Cardiac fibroblast (primary cell): ENCODE results near the gene ASAP3.

Source experiments
- DNase-seq, 2 donors: peaks; one replicate each; pipeline versions ENCODE4 v3.0.0 to v3.0.0-alpha.2; 2010; ENCODE audit warnings: low read depth in 2 of 2
- H3K4me3 ChIP-seq, 2 donors: replicated peaks in 1 of 2; 1 replicate in 1 of 2; 2 replicates in 1 of 2; pipeline ENCODE4 v1.5.1; 2011; ENCODE audit warnings: low read depth in 2 of 2, low read length in 2 of 2, mild to moderate bottlenecking in 2 of 2, moderate library complexity in 1 of 2
- CTCF ChIP-seq: IDR thresholded peaks from one replicate; pipeline ENCODE4 v1.5.1; 2011; ENCODE audit warnings: low read depth, mild to moderate bottlenecking, low read length, inconsistent platforms

The ASAP3 gene

GRCh38 chr1:23420778-23421177 is 63.2 kb downstream of the ASAP3 start:
- TF ChIP-seq CTCF: no peak
- no peak for DNase-seq
- H3K4me3 ChIP-seq: no peak overlapping the region

GRCh38 chr1:23419180-23419579 is 64.8 kb downstream of the ASAP3 start:
- DNase-seq: no peak
- TF ChIP-seq CTCF: no peak
- H3K4me3 ChIP-seq: no peak overlapping the region

- no peak for TF ChIP-seq CTCF
- DNase-seq: no peak
- no peak overlapping the region for H3K4me3 ChIP-seq
These were observed 66.4 kb downstream of the ASAP3 start for GRCh38 chr1:23417570-23417969.

DNA sequence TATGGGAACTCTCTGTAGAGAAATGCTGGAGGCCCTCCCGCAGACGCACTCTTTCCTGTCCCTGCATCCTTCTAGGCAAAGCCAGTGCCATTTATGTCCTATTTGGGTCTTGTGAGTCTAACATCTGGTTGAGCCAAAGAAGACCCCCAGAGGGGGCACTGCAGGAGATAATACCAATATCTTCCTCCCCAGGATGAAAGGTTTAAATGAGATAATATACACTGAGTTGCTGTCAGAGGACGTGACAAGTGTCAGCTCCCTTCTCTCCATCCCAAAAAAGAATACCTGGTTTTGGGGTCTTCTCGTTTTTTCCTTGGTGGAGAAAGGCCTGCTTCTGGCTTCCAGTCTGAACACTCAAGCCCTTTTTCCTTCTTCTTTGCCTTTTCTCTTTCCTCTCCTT is 67.0 kb downstream of the ASAP3 start:
- DNase-seq: no peak
- no peak overlapping the region for H3K4me3 ChIP-seq
- no peak for TF ChIP-seq CTCF

DNA sequence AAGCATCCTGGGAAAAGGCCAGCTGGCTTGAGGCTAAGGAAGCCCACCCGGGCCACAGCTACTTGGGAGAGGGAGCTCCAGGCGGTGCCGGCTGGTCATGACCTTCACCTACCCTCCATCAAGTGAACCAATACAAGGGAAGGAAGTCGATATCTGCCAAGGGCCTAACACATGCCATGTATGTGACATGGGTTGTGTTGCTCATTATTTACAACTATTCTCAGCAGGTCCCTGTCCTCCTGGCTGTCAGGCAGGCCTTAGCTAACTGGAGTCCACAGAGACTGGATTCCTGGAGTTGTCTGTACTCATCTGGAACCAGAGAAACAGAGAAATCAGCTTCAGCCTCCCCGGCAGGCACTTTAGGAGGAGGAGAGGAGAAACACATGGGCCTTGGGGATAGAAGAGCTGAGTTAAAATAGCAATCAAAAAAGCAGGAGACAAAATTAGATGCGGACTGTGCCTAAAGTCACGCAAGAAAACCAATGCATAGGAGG is 75.1 kb downstream of the ASAP3 start:
- no peak overlapping the region for H3K4me3 ChIP-seq
- no peak for TF ChIP-seq CTCF
- no peak for DNase-seq

GRCh38 chr1:23407016-23407630 is 76.9 kb downstream of the ASAP3 start:
- peak in 1 of 2 donors; percentile 56 for DNase-seq
- H3K4me3 ChIP-seq: no peak overlapping the region
- TF ChIP-seq CTCF: no peak

- DNase-seq: no peak
- TF ChIP-seq CTCF: no peak
- no peak overlapping the region for H3K4me3 ChIP-seq
These were observed 78.0 kb downstream of the ASAP3 start for GRCh38 chr1:23405946-23406345.
